GM19099 (cell line): Measurements from ENCODE around the gene ITIH5.

ENCODE experiments used
- POLR2A ChIP-seq: IDR thresholded peaks from 3 replicates; pipeline ENCODE4 v1.6.1; 2011; ENCODE audit warnings: low read depth; ENCODE audit not compliant: insufficient read length; ENCODE audit errors: extremely low read depth

ITIH5 gene

DNA sequence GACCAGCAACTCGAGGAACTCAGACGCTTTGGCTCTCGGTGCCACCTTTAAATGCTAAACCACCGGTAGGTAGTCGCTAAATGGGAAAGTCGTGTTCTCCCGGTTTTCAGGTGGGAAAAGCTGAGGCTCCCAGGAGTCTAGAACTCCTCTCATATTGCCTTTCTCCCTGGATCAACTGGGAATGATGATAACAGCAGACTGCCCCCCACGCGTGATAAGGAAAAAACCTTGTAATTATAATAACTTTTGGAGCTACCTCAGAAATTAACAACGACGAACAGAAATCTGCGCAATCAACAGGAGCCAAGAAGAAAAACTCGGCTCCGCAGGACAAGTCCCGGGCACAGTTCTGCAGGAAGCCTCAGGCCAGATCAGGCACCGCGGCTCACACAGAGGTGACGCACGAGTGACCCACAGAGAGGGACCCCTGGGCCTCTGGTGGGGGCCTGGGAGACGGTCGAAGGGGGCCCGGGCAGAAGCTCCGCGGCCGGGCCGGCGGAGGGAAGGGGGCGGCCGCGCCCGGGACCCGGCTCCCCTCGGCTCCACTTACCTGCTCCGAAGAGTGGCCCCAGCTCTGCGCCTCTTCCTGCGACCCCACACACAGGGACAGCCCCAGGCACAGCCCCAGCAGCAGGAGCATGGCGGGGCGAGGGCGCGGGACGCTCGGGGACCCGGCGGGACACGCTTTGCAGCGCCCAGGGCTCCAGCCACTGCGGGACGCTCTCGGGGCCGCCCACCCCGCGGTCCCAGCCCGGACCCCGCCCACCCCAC is at the start of gene ITIH5:
Gene ITIH5 (minus strand): TSS at position 714 of the 771 bp plus-strand sequence. CDS start 74 bp downstream, at position 640.
- TF ChIP-seq POLR2A, result no peak

DNA sequence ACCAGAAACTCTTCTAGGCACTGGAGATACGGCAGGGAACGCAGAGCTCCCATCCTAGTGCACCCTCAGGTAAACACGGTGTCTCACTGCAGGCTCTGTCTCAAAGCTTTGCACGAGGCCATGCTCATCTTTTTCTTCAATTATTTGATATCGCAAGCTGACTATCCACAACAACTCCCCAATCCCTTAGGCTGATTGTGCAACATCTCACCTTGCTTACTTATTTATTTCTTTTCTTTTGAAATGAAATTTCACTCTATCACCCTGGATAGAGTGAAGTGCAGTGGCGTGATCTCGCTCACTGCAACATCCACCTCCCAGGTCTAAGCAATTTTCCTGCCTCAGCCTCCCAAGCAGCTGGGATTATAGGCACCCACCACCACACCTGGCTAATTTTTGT is 48.7 kb upstream of the ITIH5 start:
- TF ChIP-seq POLR2A, result no peak

DNA sequence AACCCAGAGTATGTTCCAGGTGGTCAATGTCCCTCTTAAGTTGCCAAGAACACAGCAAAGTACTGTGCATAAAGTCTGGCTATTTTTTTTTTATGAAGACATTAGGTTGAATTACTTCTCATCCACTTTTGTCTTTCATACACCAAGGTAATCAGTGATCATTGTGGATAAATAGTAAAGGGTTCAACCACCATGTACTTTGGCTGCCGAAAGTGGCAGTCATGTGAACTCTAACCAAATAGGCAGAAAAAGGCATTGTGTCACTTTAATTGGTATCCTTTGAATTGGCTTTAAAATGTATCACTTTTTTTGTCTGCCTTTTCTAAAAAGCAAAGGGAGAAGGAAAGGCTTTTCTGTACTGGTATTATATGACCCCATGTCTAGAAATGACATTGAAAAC is 43.7 kb upstream of the ITIH5 start:
- TF ChIP-seq POLR2A, result no peak

DNA sequence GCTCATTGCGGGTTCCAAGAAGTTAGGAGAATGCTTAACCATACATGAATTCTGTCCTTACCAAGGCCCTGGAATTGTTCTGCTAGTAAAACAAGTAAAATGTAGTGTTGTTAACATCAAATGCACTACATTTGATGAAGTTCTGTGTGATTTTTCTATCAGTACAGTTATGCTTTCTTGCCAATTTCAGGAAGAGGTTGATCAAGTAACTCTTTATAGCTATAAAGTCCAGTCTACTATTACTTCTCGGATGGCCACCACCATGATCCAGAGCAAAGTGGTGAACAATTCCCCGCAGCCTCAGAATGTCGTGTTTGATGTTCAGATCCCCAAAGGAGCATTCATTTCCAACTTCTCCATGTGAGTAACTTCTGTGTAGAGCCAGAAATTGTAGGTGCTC is 42.1 kb upstream of the ITIH5 start:
- no peak for TF ChIP-seq POLR2A

DNA sequence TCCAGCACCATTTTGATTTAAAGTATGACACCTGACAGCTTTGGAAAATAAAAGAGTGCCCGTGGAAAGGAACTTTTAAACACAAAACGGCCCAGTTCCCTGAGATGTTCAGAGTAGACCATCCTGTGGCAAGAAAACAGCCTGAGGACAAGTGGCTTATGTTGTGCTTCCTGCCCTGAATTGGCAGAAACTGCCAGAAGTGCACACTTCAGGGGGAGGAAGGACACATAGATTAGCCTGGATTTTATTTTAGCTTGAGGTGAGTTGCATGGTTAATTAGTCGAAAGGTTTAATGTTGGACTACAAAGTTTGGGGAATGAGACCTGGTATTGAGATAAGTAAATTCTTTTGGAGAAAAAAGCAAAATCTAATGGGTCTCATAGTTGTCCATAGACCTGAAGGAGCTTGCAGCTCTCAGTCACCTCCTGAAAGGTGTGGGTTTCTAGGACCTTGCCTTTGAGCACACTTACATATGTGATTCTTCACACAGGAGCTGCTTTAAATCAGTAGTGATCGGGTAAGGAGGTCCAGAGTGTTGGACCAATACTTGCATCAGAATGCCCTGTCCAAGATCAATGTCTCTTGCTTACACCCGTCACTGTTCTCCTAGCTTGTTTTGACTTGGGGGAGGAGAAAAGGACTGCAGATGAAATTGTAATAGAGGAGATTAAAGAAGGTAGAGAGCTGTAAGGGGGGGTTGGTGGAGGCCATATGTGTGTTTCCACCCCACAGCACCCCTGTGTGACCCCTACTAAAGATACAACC is 41.3 kb upstream of the ITIH5 start:
- TF ChIP-seq POLR2A, result no peak

DNA sequence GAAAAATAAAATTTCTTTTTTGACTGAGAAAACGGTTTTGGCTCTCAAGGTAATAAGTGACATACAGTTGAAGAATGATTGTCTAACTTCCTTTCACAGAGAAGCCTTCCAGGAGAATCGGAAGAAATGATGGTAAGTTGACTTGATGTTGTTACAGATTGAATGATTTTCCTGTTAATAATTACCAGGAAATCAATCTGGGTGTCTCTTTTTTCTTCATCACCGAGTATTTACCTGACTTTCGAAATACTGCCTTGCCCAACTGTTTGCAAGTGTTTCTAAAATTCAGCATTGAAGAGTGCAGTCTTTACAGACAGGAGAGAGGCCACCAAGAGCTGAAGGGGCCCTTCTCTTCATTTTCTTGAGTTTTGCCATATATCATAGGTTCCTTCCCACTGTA is 40.3 kb upstream of the ITIH5 start:
- no peak for TF ChIP-seq POLR2A

DNA sequence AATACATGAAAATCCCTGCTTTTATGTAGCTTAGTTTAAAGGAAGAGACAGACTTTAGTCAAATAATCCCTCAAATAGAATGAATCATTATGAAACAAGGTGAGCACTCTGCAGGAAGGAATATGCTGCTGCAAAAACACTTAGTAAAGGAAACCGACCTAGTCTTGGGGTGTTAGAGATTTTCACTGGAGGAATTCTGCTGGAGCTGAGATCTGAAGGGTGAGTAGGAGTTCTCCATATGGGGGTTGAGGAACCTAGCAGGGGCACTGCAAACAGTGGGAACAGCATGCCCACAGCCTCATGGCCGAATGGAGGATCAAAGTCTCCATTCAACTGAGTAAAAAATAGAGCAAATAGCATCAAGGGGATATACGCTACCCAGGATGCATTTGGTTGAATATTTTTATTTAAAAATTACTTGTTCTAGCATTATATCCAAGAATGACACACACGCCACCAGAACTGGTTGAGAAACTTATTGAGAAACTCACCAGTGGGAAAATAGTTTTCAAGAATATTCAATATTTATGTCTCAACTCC is 39.8 kb upstream of the ITIH5 start:
- no peak for TF ChIP-seq POLR2A

DNA sequence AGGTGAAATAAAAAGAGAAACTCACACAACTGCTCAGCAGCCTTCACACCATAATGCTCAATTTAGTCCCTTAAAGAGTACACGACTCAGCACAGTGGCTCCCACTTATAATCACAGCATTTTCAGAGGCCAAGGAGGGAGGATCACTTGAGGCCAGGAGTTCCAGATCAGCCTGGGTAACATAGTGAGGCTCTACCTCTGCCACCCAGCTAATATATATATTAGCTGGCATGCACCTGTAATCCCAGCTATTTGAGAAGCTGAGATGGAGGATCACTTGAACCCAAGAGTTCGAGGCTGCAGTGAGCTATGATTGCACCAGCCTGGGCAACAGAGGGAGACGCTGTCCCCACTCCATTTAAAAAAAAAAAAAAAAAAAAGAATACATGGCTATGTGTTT is 38.6 kb upstream of the ITIH5 start:
- no peak for TF ChIP-seq POLR2A

DNA sequence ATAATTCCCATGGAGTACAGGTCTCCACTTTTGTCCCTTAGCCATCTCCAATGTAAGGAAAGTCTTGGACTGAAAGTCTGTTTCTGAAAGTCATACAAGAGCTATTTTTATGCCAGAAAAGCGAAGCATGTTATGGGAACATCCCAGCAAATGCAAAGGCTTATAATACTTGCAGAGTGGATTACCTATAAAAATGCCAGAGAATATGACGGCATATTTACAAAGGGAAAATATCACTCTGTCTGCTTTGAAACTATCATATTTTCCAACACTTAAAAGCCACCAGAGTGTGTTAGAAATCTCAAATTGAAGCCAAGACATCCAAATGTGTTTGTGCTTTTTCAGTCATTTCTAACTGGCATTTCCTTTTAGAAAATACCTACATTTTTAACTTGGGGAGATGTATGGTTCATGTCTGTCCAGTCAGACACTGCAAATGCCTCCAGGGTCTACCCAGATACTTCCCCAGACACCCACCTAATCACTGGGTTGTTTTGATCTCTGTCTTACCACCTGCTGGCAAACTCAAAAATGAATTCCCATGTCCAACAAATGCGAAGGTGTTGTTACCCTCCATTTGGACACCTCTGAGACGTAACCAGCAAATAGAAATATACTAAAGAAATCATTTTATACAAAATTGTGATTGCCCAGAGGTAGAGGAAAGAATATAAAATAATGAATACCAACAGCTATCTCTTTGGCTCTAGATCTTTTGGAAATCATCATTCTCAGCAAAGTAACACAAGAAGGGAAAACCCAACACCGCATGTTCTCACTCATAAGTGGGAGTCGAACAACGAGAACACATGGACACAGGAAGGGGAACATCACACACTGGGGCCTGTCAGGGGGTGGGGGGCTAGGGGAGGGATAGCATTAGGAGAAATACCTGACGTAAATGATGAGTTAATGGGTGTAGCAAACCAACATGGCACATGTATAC is 37.6 kb upstream of the ITIH5 start:
- no peak for TF ChIP-seq POLR2A

DNA sequence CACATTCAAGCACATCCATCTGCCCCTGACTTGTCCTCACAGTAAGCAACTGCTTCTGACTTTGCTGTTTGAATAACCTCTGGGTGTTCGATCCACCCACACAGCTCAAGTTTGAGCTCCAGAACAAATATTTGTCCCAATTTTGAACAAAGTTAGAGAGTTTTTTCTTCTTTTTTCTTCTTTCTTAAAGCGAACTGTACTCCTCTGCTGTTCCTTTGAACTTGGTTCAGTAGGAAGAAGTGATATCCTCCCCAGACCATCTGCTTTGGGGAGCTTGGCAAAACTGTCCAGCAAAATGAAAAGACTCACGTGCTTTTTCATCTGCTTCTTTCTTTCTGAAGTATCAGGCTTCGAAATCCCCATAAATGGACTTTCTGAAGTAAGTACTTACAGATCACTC is 36.4 kb upstream of the ITIH5 start, which contains the start of gene ITIH2:
Gene ITIH2 (plus strand): TSS at position 177 of the 400 bp plus-strand sequence. CDS start 119 bp downstream, at position 296.
- no peak for TF ChIP-seq POLR2A

DNA sequence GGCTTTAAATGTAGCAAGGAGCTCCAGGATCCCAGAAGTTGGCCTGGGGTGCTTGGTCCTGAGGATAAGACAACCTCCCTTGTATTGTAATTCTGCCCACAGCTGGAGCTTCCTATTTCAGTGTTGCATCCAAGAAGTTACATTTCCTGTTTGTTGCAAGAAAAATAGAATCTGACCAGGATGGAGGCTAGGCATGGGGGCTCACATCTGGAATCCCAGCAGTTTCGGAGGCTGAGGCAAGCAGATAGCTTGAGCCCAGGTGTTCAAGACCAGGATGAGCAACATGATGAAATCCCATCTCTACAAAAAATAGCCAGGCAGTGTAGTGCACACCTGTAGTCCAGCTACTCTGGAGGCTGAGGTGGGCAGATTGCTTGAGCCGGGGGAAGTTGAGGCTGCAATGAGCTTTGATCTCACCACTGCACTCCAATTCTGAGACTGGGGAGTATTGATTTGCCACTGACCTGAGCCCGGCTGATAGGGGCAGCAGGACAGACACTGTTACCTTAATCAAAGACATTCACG is 35.6 kb upstream of the ITIH5 start:
- TF ChIP-seq POLR2A, result no peak

DNA sequence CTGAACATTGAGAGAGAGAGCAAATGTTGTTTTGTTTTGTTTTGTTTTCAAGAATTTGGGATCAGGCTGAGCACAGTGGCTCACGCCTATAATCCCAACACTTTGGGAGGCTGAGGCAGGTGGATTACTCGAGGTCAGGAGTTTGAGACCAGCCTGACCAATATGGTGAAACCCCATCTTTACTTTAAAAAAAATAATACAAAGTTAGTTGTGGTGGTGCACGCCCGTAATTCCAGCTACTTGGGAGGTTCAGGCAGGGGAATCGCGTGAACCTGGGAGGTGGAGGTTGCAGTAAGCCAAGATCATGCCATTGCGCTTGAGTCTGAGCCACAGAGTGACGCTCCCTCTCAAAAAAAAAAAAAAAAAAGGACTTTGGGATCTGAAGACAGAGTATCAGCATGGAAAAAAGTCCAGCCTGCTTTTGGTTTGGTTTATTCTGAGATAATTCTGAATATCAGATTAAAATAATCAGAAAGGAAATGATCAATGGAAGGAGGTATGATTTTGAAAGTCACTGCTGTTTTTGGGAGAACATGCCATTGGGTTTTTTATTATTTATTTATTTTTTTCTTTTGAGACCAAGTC is 34.5 kb upstream of the ITIH5 start:
- no peak for TF ChIP-seq POLR2A

DNA sequence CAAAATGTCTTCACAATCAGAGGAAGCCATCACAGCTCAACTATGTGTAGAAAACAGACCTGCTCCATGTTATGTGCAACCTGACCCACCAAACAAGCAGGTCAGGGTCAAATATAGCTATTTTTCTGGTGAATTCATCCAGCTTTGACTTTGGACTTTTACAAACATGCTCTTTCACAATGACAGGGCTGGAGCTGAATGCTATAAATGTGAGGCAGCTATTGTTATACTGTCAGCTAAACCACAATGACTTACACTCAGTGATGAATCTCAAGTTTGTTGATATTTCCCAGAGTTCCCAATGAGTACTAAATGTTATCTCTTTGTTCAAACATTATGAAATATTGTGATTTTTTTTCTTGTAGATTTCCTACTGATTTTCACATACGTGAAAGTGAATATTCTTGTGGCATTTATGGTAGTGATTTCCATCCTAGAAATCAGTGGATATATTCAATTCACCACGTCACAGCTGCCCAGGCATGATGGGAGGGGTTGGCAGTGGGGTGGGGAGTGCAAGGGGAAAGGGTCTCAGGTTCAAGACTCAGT is 33.9 kb upstream of the ITIH5 start:
- no peak for TF ChIP-seq POLR2A

DNA sequence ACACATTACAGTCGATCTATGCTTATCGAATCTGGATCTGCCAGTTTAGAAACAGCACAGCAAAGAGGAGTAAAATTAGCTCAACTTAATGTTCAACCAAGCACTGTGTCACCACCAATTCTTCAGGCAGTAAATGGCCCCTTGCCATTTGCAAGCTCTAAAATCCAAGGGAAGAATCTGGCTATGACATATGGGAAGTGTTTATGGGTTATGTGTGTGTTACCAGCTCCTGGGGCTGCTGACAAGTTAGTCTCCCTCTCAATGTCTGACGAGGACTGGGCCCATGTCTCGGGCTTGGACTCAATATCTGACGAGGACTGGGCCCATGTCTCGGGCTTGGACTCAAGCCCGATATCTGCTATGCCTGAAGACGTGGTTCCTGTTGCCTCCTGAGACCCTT is 30.7 kb upstream of the ITIH5 start:
- no peak for TF ChIP-seq POLR2A

DNA sequence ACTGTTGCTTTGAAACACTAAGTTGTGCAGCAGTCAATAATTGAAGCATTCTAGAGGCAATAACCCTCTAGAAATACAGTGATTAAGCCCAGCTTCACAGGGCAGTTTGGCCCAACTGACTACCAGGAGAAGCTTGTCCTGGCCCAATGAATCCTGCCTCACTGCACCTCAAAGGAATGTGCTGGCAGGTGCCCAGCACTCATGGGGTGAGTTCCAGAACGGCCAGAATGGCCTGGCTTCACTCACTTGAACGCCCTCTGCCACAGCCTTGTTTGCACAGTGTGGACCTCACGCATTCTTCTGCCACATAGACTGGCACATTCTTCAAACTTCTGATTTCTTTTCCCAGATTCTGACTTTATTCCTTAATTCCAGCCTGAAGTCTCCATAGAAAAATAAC is 29.8 kb upstream of the ITIH5 start:
- no peak for TF ChIP-seq POLR2A

DNA sequence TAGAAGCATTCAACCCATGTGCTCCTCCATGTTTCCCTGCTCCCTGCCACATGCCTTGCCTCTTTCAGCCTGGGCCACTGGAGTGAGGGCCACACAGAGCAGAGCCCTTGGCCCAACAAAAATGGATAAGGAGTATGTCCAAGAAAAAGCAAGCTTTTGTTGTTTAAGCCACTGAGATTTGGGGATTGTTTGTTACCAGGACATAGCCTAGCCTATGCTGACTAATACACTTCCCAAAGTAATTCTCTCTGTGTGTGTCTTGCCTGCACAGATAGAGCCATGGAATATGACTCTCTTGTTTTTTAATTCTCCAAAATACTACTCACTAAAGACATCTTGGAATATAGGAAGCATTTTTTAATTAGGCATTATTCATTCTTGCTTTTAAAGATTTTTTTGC is 22.8 kb upstream of the ITIH5 start:
- no peak for TF ChIP-seq POLR2A
